LNCAP (cell line): ENCODE measurements around the gene MALRD1.

Experiments used
- TF ChIP-seq, protein P1 (sequence below): fragments of 450-650 bp; IDR thresholded peaks from 2 replicates; pipeline ENCODE4 v1.5.1; 2017; ENCODE audit warnings: mild to moderate bottlenecking

The MALRD1 gene

DNA sequence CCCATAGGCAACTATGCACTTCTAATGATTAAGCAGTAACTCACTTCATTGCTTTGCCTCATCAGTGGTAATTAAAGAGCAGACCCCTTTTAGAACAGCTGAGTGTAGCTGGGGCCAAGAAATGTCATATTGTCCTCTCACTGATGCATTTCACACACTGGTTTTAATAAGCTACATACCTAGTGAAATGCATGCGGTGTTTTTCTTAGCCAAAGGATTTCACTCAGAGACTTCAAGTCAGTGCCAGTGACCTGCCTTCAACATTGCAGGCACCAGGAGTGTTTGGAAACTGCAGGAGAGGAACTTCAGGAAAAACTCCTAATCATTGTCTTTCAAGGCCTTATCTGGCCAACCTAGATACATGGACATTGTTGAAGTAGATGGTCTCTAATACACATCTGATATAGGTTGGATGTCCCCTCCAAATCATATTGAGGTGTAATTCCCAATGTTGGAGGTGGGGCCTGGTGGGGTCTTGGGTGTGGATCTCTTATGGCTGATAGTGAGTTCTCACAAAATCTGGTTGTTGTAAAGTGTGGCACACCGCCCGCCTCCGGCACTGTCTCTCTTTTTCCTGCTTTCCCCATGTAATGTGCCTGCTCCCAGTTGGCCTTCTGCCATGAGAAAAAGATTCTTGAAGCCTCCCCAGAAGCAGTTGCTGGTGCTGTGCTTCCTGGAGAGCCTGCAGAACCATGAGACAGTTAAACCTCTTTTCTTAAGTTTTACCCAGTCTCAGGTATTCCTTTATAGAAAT is 515.0 kb downstream of the MALRD1 start:
- TF ChIP-seq, protein P1, sequence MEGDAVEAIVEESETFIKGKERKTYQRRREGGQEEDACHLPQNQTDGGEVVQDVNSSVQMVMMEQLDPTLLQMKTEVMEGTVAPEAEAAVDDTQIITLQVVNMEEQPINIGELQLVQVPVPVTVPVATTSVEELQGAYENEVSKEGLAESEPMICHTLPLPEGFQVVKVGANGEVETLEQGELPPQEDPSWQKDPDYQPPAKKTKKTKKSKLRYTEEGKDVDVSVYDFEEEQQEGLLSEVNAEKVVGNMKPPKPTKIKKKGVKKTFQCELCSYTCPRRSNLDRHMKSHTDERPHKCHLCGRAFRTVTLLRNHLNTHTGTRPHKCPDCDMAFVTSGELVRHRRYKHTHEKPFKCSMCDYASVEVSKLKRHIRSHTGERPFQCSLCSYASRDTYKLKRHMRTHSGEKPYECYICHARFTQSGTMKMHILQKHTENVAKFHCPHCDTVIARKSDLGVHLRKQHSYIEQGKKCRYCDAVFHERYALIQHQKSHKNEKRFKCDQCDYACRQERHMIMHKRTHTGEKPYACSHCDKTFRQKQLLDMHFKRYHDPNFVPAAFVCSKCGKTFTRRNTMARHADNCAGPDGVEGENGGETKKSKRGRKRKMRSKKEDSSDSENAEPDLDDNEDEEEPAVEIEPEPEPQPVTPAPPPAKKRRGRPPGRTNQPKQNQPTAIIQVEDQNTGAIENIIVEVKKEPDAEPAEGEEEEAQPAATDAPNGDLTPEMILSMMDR = no peak

- TF ChIP-seq, protein P1 = no peak
Measured at GRCh38 chr10:19570120-19570519, 521.5 kb downstream of the MALRD1 start.

- TF ChIP-seq, protein P1 = no peak
Measured at GRCh38 chr10:19570991-19571390, 522.4 kb downstream of the MALRD1 start.

DNA sequence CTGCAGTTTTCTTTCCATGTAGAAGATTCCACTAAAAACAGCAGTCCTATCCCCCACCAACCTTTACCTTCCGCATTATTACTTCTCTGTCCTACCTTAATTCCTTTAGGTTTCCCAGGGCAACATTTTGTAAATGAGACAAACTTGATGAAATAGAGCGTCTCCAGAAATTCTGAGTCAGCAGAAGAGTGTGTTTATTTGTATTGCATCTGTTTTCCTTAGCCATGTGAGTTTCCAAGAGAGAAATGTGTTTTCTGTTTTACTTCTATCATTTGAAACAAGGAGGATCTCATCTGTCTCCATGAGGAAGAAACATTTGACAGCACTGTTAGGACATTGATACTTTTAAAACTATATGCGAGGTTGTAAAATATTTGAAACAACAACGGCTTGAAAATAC is 523.5 kb downstream of the MALRD1 start:
- TF ChIP-seq, protein P1 = no peak

DNA sequence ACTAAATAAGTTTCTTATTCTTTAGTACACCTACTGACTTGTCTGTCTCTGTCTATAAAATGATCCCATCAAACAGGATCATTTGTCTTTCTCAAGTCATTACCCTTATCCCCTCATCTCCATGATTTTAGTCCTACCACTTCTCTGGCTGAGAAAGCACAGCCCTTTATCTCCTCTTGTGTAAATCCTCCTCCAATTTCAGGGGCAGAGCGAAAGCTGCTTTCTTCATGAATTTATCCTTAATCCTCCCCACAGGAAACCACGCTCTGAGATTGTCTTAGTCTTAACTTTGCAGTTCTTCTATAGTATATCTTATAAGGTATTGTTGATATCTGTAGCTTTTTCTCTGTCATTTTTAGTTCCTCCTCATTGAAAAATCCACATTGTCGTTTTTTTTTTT is 528.0 kb downstream of the MALRD1 start:
- TF ChIP-seq, protein P1 = no peak

GRCh38 chr10:19577381-19577780 is 528.8 kb downstream of the MALRD1 start:
- TF ChIP-seq, protein P1 = no peak

DNA sequence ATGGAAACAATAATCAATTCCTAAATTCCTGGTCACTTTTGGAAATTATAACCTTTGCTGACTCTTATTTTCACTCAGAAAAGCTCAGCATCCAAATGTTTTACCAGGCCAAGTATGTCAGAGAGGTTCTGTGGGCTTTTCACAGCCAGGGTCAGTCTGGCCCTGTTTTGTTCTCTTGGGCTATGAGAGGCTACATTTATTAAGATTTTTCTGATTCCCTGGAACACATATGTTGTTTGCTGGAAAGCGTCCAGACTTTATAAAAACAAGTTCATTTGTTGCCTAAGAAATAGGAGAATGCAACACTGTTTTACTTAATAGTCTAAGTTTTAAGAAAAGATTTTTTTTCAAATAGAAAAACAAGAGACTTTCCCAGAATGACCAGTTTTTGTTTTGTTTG is 529.2 kb downstream of the MALRD1 start:
- TF ChIP-seq, protein P1 = no peak

DNA sequence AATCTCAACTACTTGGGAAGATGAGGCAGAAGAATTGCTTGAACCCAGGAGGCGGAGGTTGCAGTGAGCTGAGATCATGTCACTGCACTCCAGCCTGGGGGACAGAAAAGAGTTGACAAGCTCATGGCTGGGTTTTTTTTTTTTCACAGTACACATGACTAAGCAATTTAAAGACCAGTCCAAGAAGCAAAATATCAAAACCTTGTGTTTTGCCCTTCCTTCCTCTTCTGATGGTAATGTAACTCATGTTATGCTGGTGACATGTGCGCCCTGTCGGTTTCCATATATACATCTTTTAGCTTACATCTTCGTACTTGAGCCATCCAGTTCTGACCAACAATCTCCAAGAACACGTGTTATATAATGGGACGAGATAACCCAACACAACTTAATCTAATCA is 530.0 kb downstream of the MALRD1 start:
- TF ChIP-seq, protein P1 = no peak
